Rectal smooth muscle tissue (tissue), 1 donor: Measurements from ENCODE around the gene MAMSTR.

Experiments
- H3K27ac ChIP-seq: one replicate; pipeline ENCODE4 v1.7.0; 2013; ENCODE audit warnings: low read depth, low read length, inconsistent platforms
- H3K27me3 ChIP-seq: one replicate; pipeline ENCODE4 v1.7.0; 2013; ENCODE audit warnings: low read length; ENCODE audit not compliant: control insufficient read depth, insufficient read depth
- H3K36me3 ChIP-seq: one replicate; pipeline ENCODE4 v1.7.0; 2013; ENCODE audit warnings: low read length; ENCODE audit not compliant: control insufficient read depth, insufficient read depth
- H3K4me1 ChIP-seq: one replicate; pipeline ENCODE4 v1.7.0; 2013; ENCODE audit warnings: low read length; ENCODE audit not compliant: control insufficient read depth, insufficient read depth
- H3K4me3 ChIP-seq: one replicate; pipeline ENCODE4 v1.7.0; 2013; ENCODE audit warnings: low read length
- H3K9ac ChIP-seq: one replicate; pipeline ENCODE4 v1.7.0; 2013; ENCODE audit warnings: low read length

MAMSTR gene

GRCh38 chr19:48671446-48671995 lies 48.0 kb downstream of the MAMSTR start:
- H3K4me1 ChIP-seq, result peaks cover 4% of the 10 kb centered on the region
- H3K27ac ChIP-seq, result no peak overlapping the region
- no peak overlapping the region for H3K4me3 ChIP-seq
- H3K9ac ChIP-seq, result no peak overlapping the region
- H3K36me3 ChIP-seq, result no peaks in the 10 kb centered on the region
- H3K27me3 ChIP-seq, result no peaks in the 10 kb centered on the region

GRCh38 chr19:48670699-48671445 lies 48.7 kb downstream of the MAMSTR start:
- Histone ChIP-seq H3K27me3 (no peaks in the 10 kb centered on the region), H3K4me1 (peaks cover 4% of the 10 kb centered on the region), H3K4me3 (no peak overlapping the region), H3K27ac (no peak overlapping the region), H3K36me3 (no peaks in the 10 kb centered on the region), H3K9ac (no peak overlapping the region)

- Histone ChIP-seq H3K27me3 (no peaks in the 10 kb centered on the region), H3K27ac (no peak overlapping the region), H3K36me3 (no peaks in the 10 kb centered on the region), H3K4me3 (no peak overlapping the region), H3K9ac (no peak overlapping the region), H3K4me1 (peaks cover 2% of the 10 kb centered on the region)
Observed at GRCh38 chr19:48669903-48670668, 49.4 kb downstream of the MAMSTR start.

GRCh38 chr19:48668761-48669160 lies 50.8 kb downstream of the MAMSTR start:
- no peaks in the 10 kb centered on the region for H3K4me1 ChIP-seq
- no peak overlapping the region for H3K9ac ChIP-seq
- no peak overlapping the region for H3K4me3 ChIP-seq
- no peaks in the 10 kb centered on the region for H3K27me3 ChIP-seq
- no peaks in the 10 kb centered on the region for H3K36me3 ChIP-seq
- no peak overlapping the region for H3K27ac ChIP-seq

DNA sequence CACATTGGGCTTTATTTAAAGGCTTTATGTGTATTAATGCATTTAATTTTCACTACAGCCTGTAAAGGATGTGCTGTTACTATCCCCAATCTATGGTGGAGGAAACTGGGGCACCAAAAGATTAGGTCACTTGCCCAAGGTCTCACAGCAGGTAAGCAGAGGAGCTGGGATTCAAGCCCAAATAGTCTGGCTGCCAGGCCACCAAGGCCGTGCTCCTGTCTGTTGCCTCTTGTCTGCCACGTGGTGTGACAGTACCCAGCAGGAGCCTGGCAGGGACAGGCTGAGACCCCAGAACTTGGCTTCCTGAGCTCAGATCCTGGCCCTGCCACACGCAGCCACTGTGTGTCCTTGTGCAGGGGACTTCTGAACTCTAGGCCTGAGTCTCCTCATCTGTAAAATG lies 51.2 kb downstream of the MAMSTR start:
- H3K4me1 ChIP-seq, result no peaks in the 10 kb centered on the region
- no peak overlapping the region for H3K4me3 ChIP-seq
- H3K36me3 ChIP-seq, result no peaks in the 10 kb centered on the region
- H3K27me3 ChIP-seq, result no peaks in the 10 kb centered on the region
- no peak overlapping the region for H3K9ac ChIP-seq
- H3K27ac ChIP-seq, result no peak overlapping the region

DNA sequence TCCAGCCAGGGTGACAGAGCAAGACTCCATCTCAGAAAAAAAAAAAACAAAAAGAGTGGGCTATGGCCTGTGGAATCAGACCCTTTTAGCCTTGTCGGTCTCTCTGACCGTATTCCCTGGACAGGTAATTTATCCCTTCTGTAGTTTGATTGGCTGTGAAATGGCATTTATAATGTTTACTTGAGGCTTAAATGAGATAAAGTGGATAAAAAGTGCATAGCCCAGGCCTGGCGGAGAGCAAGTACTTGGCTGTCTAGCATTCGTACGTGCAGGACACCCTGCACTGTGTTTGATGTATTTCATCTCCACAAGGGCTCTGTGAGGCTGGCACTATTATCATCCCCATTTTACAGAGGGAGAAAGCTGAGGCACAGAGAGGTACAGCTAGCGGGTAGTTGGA lies 53.7 kb downstream of the MAMSTR start:
- H3K36me3 ChIP-seq, result no peaks in the 10 kb centered on the region
- H3K4me3 ChIP-seq, result no peak overlapping the region
- H3K9ac ChIP-seq, result no peak overlapping the region
- no peaks in the 10 kb centered on the region for H3K27me3 ChIP-seq
- no peak overlapping the region for H3K27ac ChIP-seq
- H3K4me1 ChIP-seq, result peaks cover 3% of the 10 kb centered on the region

- Histone ChIP-seq H3K4me3 (no peak overlapping the region), H3K27ac (no peak overlapping the region), H3K9ac (no peak overlapping the region), H3K36me3 (no peaks in the 10 kb centered on the region), H3K27me3 (no peaks in the 10 kb centered on the region), H3K4me1 (peaks cover 5% of the 10 kb centered on the region)
Observed at GRCh38 chr19:48664476-48664875, 55.0 kb downstream of the MAMSTR start.

- Histone ChIP-seq H3K9ac (no peak overlapping the region), H3K36me3 (no peaks in the 10 kb centered on the region), H3K4me3 (no peak overlapping the region), H3K4me1 (peaks cover 5% of the 10 kb centered on the region), H3K27me3 (no peaks in the 10 kb centered on the region), H3K27ac (no peak overlapping the region)
Observed at GRCh38 chr19:48663667-48664066, 55.9 kb downstream of the MAMSTR start.
